ENCODE measurements around the gene RBMS3.
"Not testable (repeated sequence)": the region's sequence is repeated elsewhere in the genome, so short reads cannot be mapped to it uniquely, and the experiment has no call there.

The RBMS3 gene

DNA sequence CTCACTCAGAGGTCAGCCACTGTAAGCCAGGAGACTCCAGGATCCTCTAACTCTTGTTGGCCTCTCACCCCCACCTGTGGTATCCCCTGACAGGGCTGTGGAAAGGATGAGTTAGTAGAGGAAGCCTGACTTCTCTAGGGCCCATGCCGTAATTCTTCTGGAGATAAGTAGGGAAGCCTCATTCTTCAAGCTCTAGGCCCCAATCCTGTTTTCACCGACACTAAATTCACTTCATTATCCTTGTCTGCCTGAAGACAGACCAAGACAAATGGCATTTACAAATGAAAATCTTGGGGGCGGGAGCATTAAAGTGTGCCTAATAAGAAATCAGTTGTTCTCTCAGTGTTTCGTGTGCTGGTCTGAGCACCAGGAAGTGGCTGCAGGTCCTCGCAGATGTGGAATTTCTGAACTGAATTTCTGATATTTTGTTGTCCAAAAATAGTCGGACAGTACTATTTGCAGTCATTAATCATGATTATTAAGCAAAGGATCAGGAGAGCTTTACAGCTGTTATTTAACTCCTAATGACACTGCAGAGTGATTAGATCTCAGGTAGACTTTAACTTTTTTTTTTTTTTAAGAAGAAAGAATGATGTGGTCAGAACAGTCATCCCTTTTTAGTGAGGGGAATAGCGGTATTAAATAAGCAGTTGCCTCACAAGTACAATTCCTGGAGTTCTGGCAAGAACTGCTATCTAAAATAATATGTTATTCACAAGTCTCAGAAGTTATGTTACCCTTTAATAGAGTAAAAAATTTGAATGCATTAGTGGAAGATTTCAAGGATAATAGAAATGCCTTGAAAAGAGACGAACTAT lies 58.4 kb downstream of the RBMS3 start:
- no peak for DNase-seq (ENCODE audit: low read depth in 2 of 2)

DNA sequence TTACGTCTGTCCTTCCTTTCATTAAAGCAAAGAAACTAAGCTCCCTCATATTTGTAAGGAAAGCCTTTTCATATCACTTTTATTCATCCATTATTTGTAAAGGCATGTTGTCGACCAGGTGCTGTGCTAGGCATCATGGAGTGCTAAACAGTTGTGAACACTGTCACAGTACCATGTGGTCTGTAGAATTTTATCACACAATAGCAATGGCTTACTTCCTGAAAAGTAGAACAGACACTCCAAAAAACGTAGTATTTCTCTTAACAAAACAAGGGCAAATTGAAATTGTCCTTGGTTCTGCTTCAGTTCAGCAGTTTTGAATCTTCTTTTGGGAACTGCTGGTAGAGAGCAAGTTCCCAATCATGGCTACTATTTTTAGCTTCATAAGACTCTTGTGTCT lies 63.3 kb downstream of the RBMS3 start:
- no peak for DNase-seq (ENCODE audit: low read depth in 2 of 2)

DNA sequence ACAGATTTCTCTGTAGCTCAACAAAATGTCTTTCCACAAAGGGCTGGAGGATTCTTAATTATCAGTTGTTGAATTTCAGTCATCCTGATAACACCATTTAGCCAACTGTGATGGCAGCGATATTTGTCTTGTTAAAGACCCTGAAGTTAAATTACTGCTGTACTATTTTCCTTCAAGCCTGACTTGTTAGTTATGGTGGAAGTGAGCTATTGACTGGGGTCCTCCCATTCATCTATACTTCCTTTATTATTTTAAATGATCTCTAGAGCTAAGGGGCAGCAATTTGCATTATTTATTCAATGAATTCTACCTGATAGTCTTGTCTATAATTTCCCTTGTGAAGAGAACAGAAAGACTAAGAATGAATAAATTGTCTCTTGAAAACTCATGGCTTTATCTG lies 64.1 kb downstream of the RBMS3 start:
- DNase-seq (ENCODE audit: low read depth in 2 of 2), result no peak

DNA sequence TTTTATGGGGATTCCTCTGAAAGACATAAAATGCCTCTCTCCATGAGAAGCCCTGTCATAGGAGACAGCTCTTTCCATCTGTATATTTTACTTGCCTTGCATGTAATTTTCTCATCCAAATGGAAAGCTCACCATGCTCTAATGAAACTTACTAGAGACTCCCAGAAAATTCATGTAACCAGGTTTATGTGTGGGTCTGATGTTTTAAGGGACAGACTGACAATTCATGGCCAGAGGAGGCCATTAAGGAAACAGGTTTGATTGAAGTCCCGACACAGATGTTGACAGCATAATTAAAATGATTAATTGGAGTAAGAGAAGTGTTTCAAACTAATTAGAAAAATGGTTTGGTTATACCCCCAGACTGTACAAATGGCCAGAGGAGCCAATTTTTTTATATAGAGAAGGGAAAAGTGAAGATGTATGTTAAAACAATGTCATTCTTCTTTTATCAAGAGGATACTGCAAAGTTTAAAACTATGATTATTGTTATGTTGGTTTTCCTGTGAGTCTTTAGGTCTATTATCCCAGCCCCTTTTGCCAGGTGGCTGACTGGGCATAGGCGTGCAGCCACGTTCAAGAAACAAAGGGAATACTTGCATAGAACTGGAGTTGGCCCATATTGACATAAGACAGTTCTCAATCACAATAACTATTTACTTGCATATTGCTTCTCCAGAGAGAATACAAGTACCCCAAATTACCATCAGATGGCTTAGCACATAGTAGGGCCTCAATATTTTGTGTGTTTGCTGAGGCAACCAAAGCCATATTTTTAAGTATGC lies 64.8 kb downstream of the RBMS3 start:
- DNase-seq (ENCODE audit: low read depth in 2 of 2), result no peak

DNA sequence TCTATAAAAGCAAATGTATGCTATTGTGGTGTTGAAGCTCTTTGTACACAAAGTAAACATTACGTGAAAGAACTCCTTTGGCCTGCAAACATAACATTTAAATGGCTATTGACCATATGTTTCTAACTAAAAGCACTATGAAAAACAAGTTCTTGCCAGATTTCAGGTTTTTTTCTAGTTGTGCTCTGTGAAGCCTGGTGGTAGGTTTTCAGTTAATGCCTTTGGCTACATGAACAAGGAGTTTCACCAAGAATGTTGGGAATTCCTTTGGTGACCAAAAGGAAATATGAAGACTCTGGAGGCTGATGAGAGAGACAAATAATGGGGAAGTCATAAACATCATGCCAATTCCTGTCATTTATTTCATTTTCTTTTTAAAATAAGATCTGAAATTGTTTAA lies 66.0 kb downstream of the RBMS3 start:
- DNase-seq (ENCODE audit: low read depth in 2 of 2), result no peak

DNA sequence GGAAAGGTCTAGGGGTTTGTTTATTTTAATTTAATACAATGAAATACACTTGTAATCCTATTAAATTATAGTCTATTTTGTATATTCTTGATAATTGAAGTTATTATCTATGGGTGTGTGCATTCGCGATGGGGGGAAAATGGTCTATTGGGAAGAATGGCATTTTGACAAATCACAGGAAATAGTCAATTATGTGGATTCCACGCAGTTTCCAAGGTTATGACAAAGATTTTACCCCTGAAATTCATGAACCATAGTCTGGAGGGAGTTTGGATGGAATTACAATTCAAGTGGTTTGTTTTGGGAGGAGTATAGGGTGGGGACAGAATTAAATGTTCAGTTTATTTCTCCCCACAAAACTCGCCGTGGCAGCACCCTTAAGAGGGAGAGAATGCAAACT lies 66.5 kb downstream of the RBMS3 start:
- no peak for DNase-seq (ENCODE audit: low read depth in 2 of 2)

DNA sequence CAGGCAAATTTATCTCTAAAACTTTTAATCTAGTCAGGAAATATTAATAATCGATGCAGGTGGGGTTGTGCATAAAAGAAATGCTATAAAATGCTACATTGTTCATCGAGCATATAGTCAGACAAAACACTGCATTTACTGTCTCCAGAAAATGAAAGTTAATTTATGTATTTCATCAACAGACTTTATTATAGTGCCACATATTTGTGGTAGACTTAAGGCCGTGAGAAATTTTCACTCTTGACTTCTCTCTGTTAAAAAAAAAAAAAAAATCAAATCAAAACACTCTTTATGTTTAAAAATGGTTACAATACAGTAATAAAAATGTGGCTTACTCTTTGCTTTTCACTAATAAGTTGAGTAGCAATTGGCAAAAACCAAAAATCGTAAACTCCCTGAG lies 67.4 kb downstream of the RBMS3 start:
- no peak for DNase-seq (ENCODE audit: low read depth in 2 of 2)

DNA sequence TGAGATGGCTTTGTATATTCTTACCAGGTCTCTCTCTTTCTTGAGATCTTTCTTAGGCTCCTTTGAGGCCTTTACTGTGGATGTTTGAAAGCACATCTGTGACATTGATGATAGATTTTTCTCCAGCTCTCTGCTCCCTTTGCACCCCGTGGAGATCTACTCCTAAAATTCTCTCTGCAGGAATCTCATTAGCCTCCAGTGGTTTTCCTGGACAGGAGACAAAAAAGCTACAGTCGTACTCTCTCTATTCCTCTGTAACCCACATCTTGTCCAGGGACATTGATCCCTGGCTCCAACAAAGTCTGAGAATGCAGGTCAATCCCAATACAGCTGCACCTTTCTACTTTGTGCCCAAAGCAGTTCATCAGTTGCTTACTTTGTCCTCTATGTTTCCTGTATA lies 68.2 kb downstream of the RBMS3 start:
- no peak for DNase-seq (ENCODE audit: low read depth in 2 of 2)

DNA sequence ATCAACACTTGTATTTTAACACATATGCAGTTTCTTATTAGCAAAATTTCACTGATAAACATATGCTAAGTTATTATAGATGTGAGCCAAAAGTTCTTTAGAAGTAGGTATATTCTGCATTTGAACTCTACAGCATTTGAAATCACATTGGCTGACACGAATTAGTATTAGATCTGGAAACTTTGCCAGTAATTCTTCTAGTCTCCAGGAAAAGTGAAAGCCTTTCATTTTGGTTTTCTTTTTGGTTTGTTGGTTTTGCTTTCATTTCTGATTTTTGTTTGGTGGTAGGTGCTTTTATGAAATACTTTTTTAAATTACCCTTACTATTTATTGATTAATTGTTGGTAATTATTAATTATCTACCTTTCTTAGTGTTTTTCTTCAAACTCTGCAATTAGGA lies 72.9 kb downstream of the RBMS3 start:
- no peak for DNase-seq (ENCODE audit: low read depth in 2 of 2)

DNA sequence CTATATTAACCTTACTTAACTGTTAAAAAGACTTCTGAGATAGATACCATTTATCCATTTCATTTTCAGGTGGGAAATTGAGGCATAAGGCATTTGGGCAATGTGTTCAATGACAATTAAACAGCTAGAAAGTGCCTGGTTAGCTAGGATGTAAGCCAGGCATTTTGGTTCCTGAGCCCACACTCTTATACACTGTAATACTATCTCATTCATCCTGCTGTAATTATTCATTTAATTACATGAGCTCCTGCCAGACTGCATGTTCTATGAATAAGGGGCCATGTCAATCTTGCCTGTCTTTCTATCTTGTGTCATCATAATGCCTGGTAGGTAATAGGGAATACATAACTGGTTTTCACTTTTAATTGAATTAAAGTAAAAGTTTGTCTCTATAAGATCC lies 74.0 kb downstream of the RBMS3 start:
- no peak for DNase-seq (ENCODE audit: low read depth in 2 of 2)

DNA sequence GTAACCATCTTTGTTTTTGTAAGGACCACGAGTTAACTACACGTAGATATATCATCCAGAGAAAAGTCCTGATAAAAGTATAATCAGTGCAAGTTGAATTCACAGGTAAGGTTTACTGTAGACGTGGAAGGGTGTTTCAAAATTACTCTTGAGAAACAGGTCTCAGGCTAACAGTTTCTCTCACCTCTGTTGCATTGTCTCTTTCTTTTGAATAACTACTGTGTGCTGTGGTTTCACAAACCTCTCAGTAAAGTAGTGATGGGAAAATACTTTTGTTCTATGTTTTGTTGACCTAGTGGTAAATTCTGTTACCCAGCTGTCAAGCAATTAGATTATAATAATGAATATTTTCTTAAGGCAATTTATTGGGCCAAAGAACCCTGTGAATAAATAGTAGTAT lies 75.2 kb downstream of the RBMS3 start:
- DNase-seq (ENCODE audit: low read depth in 2 of 2), result no peak

DNA sequence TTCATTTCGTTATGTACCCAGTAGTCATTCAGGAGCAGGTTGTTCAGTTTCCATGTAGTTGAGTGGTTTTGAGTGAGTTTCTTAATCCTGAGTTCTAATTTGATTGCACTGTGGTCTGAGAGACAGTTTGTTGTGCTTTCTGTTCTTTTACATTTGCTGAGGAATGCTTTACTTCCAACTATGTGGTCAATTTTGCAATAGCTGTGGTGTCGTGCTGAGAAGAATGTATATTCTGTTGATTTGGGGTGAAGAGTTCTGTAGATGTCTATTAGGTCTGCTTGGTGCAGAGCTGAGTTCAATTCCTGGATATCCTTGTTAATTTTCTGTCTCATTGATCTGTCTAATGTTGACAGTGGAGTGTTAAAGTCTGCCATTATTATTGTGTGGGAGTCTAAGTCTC lies 79.4 kb downstream of the RBMS3 start:
- not testable (repeated sequence) for DNase-seq (ENCODE audit: low read depth in 2 of 2)

DNA sequence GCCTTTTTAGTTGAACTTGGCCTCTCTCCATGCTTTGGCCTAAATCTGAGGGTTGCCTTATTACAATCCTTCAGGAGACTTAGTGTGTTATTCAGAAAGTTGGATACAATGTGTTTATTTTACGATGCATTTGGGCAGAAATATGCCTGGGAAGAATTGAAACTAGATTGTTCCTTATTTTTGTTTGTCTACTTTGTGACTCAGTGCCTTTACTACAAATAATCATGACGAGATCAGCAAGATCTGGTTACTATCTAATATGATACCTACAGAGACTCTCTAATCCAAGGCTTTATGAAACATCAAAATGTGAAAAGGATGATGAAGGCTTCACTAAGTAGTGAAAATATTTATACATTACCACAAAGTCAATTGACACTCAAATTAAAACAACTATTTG lies 82.2 kb downstream of the RBMS3 start:
- no peak for DNase-seq (ENCODE audit: low read depth in 2 of 2)

DNA sequence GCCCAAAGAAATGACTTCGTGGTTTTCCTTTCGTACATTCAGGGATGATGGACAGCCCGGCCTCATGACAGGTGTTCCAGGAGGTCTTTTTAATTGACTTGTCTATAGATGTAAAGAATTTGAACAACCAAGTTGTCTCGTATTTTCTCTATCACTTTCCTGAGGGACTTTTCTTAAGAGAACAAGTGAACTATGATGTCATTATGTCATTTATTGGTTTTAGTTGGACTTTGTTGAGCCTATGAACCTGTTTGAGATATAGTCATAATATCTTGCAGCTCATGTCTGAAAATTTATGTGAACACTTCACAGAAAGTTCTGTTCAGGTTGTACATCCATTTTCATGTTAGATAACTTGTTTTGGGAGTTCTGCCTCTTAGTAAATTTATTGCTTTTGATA lies 89.2 kb downstream of the RBMS3 start:
- DNase-seq (ENCODE audit: low read depth in 2 of 2), result no peak

DNA sequence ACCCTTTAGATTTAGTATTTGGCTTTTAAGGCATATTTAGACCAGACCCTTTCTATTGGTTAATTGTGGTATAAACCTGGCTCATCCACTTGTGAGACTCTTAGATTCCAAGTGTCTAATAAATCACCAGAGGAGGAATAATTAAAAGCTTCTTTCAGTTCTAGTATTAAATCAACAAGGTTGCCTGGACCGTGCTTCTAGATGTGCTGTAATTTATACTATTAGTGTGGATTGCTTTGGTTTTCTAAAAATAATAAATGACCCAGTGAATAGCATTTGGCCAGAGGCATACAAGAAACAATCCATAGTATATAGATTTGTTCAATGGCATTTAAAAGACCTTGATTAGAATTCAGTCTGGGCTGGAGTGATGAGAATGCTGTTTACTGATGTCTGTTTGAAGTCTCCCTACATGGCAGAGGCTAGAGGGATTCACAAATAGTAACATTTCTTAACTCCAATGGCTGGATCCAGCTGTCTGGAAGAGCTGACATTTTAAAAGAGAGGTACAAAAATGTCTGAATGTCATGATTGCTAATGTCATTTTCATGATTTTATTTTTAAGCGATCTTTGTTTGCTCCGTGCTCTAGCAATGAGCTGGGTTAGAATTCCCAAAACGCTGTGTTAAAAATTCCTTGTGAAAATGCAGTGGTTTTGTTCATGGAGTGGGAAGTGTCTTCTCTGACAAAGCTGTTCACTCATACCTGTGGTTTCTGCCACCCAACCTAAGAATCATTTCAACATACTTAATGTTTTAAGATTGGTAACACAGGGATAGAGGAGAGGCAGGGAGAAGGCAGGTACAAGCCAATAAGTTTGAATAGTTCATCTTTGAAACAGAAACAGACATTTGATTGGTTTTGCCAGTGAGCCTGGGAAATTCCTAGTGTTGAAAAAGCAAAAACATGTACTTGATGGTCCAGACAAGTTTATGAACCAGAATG lies 89.9 kb downstream of the RBMS3 start:
- no peak for DNase-seq (ENCODE audit: low read depth in 2 of 2)

DNA sequence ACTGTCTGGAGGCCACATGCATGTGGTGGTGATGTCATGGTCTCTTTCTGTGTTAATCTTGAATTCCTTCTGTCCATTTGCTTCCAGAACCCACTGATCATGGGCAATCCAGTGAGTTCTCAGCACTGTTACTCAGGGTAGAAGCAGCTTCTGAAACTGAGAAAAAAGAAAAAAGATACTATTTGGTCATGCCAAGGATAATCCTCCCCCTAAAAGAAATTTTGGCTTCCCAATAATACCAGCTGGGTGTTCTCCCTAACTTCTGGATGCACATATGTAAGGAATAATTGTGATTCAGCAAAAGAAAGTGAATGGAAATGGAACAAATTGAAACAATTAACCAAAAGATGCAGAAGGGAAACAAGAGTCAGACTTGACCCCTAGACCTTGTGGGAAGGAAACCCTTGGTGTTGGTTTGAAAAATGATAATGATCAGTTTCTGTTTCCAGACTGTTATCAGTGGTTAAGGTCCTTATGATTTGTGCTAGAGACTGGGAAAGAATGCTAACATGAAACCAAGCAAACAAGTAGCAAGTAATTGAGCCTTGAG lies 92.3 kb downstream of the RBMS3 start:
- DNase-seq (ENCODE audit: low read depth in 2 of 2), result no peak

DNA sequence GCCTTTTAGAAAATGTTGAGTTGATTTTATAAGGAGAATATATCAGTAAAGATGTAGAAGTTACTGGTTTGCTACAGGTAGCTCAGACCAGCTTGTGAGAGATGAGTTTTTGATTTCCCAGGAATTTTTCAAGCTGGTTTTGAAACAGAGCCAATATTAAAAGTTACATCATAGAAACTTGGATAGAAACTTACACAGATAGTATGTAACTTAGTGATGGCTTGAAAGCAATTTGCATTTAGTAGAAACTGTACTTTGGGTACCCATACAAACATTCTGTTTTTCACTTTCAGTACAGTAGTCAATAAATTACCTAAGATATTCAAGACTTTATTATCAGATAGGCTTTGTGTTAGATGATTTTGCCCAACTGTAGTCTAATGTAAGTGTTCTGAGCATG lies 93.4 kb downstream of the RBMS3 start:
- DNase-seq (ENCODE audit: low read depth in 2 of 2), result no peak

DNA sequence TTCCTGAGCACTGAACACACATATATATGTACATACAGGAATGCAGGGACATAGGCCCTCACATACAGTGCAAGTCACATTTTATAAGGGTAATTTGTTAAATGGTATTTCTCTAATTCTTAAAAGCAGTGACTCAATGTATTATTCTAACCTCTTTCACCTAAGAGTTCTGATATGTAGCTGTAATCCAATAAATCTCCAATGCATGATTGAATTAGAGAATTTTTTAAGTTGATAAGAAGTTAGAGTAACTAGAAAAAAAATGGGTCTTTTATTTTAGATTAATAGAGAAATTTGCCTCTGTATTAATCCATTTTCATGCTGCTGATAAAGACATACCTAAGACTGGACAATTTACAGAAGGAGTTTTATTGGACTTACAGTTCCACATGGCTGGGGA lies 98.2 kb downstream of the RBMS3 start:
- no peak for DNase-seq (ENCODE audit: low read depth in 2 of 2)

DNA sequence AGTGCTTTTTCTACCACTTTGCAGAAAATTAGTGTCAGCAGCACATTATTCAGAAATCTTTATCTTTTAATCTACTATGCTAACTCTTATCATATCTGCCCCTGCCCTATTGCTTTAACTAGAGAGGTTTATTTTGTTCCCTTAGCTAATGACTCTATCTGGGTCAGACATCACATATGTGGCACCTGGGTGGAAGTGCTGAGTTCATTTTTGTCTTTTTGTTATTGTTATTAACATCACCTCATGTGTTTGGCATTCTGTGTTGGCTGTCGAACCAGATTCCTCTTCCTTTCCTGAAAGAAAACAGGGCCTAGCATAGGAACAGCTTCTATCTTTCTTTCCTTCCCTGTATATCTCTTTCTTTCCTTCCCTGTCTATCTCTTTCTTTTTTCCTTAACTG lies 100.7 kb downstream of the RBMS3 start:
- DNase-seq (ENCODE audit: low read depth in 2 of 2), result no peak

DNA sequence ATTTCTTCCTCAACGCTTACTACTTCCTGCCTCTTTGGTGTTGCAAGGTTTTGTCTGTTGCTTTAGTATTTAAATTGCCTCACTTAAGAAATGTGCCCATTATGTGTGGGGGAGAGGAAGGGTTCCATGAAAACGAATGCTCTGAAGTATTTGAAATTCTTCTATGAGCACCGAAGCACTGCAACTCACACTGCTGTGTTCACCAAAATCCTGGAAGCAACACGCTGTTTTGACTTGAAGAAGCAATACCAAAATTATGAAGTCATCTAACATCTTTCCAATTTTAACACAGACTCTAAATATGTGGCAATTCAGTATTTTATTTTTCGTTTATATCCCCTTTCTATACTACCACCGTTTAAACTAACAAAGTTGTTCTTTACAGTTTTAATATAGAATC lies 101.5 kb downstream of the RBMS3 start:
- DNase-seq (ENCODE audit: low read depth in 2 of 2), result no peak

DNA sequence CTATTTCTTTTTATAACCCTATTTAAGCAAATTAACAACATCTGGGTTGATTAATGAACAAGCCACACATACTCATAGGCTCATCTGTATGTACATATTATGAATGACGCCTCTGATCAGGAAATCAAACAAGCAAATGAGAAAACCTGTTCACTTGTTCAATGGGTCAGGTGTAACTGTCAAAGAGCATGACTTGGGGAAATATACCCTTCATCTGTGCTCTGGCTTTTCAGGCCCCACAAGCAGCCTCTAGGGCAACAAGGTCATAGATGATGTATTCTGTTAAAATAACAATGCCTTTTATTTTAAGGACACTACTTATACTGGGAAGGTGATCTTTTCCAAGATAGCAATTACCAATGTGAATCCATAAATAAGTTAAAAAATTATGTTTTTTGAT lies 102.0 kb downstream of the RBMS3 start:
- no peak for DNase-seq (ENCODE audit: low read depth in 2 of 2)

DNA sequence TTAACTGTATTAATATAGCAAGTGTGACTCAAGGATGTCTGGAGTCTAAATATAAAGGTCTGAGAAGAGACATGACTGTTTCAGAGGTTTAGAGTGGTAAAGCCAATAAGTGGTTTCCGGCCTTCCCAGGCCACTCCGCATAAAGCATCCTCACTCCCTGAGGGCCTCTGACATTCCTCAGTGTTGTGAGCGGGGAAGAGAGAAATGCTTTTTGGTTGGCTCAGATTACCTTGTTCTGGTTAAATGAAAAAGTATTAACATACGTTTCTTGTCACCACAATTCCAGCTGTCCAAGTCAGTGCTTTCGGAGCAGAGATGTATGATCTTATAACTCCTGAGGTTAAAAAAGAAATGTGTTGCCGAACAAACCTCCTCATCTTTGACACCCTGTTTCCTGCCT lies 103.8 kb downstream of the RBMS3 start:
- DNase-seq (ENCODE audit: low read depth in 2 of 2), result no peak

Measured in activated CD8-positive, alpha-beta memory T cell treated with anti-CD3 and anti-CD28 coated beads for 4 hours (primary cell).